ENCODE measurements around the gene KRT222.

The KRT222 gene

GRCh38 chr17:40663252-40663651 lies 1.7 kb downstream of the KRT222 start:
- DNase-seq (ENCODE audit: extremely low spot score, insufficient read length, low read depth) (no peak), FAIRE-seq (no peak)

GRCh38 chr17:40659911-40660310 lies 5.1 kb downstream of the KRT222 start:
- DNase-seq (ENCODE audit: extremely low spot score, insufficient read length, low read depth) = no peak
- no peak for FAIRE-seq

GRCh38 chr17:40658396-40658795 lies 6.6 kb downstream of the KRT222 start:
- DNase-seq (ENCODE audit: extremely low spot score, insufficient read length, low read depth) (no peak), FAIRE-seq (no peak)

- DNase-seq (ENCODE audit: extremely low spot score, insufficient read length, low read depth) (no peak), FAIRE-seq (no peak)
These were observed 13.0 kb downstream of the KRT222 start for GRCh38 chr17:40651939-40652338.

GRCh38 chr17:40648384-40648968 lies 16.5 kb downstream of the KRT222 start:
- DNase-seq (ENCODE audit: extremely low spot score, insufficient read length, low read depth) (no peak), FAIRE-seq (no peak)

- FAIRE-seq = peak; percentile 85
- DNase-seq (ENCODE audit: extremely low spot score, insufficient read length, low read depth) = peak; percentile 51
These were observed 17.2 kb downstream of the KRT222 start, which contains the start of gene SMARCE1 for GRCh38 chr17:40647624-40648383. Gene SMARCE1 (minus strand): TSS chr17:40647818. CDS start chr17:40645802, 2,016 bp downstream.

GRCh38 chr17:40646791-40647623 lies 18.0 kb downstream of the KRT222 start:
- FAIRE-seq = peak; percentile 77
- DNase-seq (ENCODE audit: extremely low spot score, insufficient read length, low read depth) = no peak

- FAIRE-seq (no peak), DNase-seq (ENCODE audit: extremely low spot score, insufficient read length, low read depth) (no peak)
These were observed 19.0 kb downstream of the KRT222 start for GRCh38 chr17:40645943-40646342.

GRCh38 chr17:40645291-40645690 lies 19.7 kb downstream of the KRT222 start:
- FAIRE-seq = no peak
- no peak for DNase-seq (ENCODE audit: extremely low spot score, insufficient read length, low read depth)

GRCh38 chr17:40637931-40638330 lies 27.0 kb downstream of the KRT222 start:
- FAIRE-seq = no peak
- DNase-seq (ENCODE audit: extremely low spot score, insufficient read length, low read depth) = no peak

GRCh38 chr17:40633871-40634270 lies 31.1 kb downstream of the KRT222 start:
- DNase-seq (ENCODE audit: extremely low spot score, insufficient read length, low read depth) (no peak), FAIRE-seq (no peak)

GRCh38 chr17:40632216-40632615 lies 32.8 kb downstream of the KRT222 start:
- DNase-seq (ENCODE audit: extremely low spot score, insufficient read length, low read depth) = no peak
- FAIRE-seq = no peak

- no peak for DNase-seq (ENCODE audit: extremely low spot score, insufficient read length, low read depth)
- no peak for FAIRE-seq
These were observed 35.1 kb downstream of the KRT222 start for GRCh38 chr17:40629842-40630241.

GRCh38 chr17:40625311-40625710 lies 39.7 kb downstream of the KRT222 start:
- DNase-seq (ENCODE audit: extremely low spot score, insufficient read length, low read depth) (no peak), FAIRE-seq (no peak)

GRCh38 chr17:40623419-40624210 lies 41.4 kb downstream of the KRT222 start:
- DNase-seq (ENCODE audit: extremely low spot score, insufficient read length, low read depth) (no peak), FAIRE-seq (no peak)

- no peak for DNase-seq (ENCODE audit: extremely low spot score, insufficient read length, low read depth)
- FAIRE-seq = peak; percentile 54
These were observed 42.5 kb downstream of the KRT222 start for GRCh38 chr17:40622509-40622928.

- FAIRE-seq (no peak), DNase-seq (ENCODE audit: extremely low spot score, insufficient read length, low read depth) (no peak)
These were observed 43.4 kb downstream of the KRT222 start for GRCh38 chr17:40621578-40621977.

- DNase-seq (ENCODE audit: extremely low spot score, insufficient read length, low read depth) = no peak
- FAIRE-seq = no peak
These were observed 44.0 kb downstream of the KRT222 start for GRCh38 chr17:40621019-40621418.

GRCh38 chr17:40618754-40619625 lies 46.0 kb downstream of the KRT222 start:
- FAIRE-seq = no peak
- no peak for DNase-seq (ENCODE audit: extremely low spot score, insufficient read length, low read depth)

All from GM18507 (cell line).